GM12878 (cell line): ENCODE data around the gene CCDC51. TPM values are rescaled to one million over a fixed set of nuclear protein-coding genes. Genes with fewer than 3 reads are reported as not detected.
A peak's percentile ranks its signal among the peaks of the same experiment; 100 is the strongest.

ENCODE experiments used
- CEBPB ChIP-seq, 2 experiments: fragments of 150-350 bp in 1 of 2; IDR thresholded peaks; 2 replicates each; pipeline ENCODE4 v1.6.1; 2012 to 2014; ENCODE audit warnings: low read depth in 2 of 2, low read length in 2 of 2, borderline replicate concordance in 1 of 2, inconsistent platforms in 1 of 2
- CEBPZ ChIP-seq: fragments of 150-350 bp; IDR thresholded peaks from 2 replicates; pipeline ENCODE4 v1.6.1; 2016; ENCODE audit warnings: low read depth, low read length
- CREB1 ChIP-seq: IDR thresholded peaks from 2 replicates; pipeline ENCODE4 v1.6.1; 2012; ENCODE audit warnings: low read depth, mild to moderate bottlenecking, inconsistent platforms
- ESRRA ChIP-seq: IDR thresholded peaks from 2 replicates; pipeline ENCODE4 v1.6.1; 2012; ENCODE audit warnings: mild to moderate bottlenecking, low read length, improper control_type of control experiment
- HCFC1 ChIP-seq: fragments of 150-350 bp; IDR thresholded peaks from 2 replicates; pipeline ENCODE4 v1.6.1; 2014; ENCODE audit warnings: low read length
- KLF5 ChIP-seq: fragments of 450-650 bp; IDR thresholded peaks from 2 replicates; pipeline ENCODE4 v1.6.1; 2014; ENCODE audit warnings: mild to moderate bottlenecking; ENCODE audit not compliant: partially characterized antibody
- NFYB ChIP-seq: IDR thresholded peaks from 2 replicates; pipeline ENCODE4 v1.6.1; 2011; ENCODE audit warnings: low read depth, mild to moderate bottlenecking, low read length, improper control_type of control experiment, moderate library complexity; ENCODE audit not compliant: insufficient read depth
- NR2C1 ChIP-seq: fragments of 450-650 bp; IDR thresholded peaks from 2 replicates; pipeline ENCODE4 v1.6.1; 2017; ENCODE audit warnings: antibody characterized with exemption, mild to moderate bottlenecking, moderate library complexity
- PKNOX1 ChIP-seq: fragments of 450-650 bp; IDR thresholded peaks from 2 replicates; pipeline ENCODE4 v1.6.1; 2016; ENCODE audit warnings: mild to moderate bottlenecking
- PRDM15 ChIP-seq: fragments of 450-650 bp; formaldehyde crosslinking; IDR thresholded peaks from 2 replicates; pipeline ENCODE4 v1.4.0; 2020; ENCODE audit warnings: mild to moderate bottlenecking, moderate library complexity
- RUNX3 ChIP-seq: IDR thresholded peaks from 2 replicates; pipeline ENCODE4 v1.6.1; 2012; ENCODE audit warnings: low read length, inconsistent platforms
- SMAD1 ChIP-seq: fragments of 450-650 bp; IDR thresholded peaks from 2 replicates; pipeline ENCODE4 v1.6.1; 2018; ENCODE audit warnings: mild to moderate bottlenecking, low read depth; ENCODE audit not compliant: partially characterized antibody
- ZNF592 ChIP-seq: fragments of 450-650 bp; IDR thresholded peaks from 2 replicates; pipeline ENCODE4 v1.6.1; 2017; ENCODE audit warnings: mild to moderate bottlenecking, moderate library complexity
- ZZZ3 ChIP-seq: IDR thresholded peaks from 2 replicates; pipeline ENCODE4 v1.6.1; 2011; ENCODE audit warnings: low read depth; ENCODE audit not compliant: control insufficient read depth, insufficient read length
- polyA plus RNA-seq, 11 experiments: library from polyadenylated mRNA; depleted of rRNA in 4 of 11; unstranded in 6 of 11; stranded (reverse) in 5 of 11; fragments of >200 nt; fragmentation: Nextera tagmentation in 4 of 11; fragmentation: Illumina TruSeq in 1 of 11; extraction: Ambion mirVana in 4 of 11; extraction: Trizol in 1 of 11; gene quantifications; 1 replicate in 1 of 11; 2 replicates in 10 of 11; pipeline versions ENCODE4 v1.2.1 to v1.2.3, GENCODE V29; 2011 to 2016; ENCODE audit warnings: inconsistent platforms in 2 of 11, missing spikeins in 2 of 11, low read depth in 1 of 11
- total RNA-seq, 4 experiments: library from RNA; depleted of rRNA in 3 of 4; stranded (reverse); fragments of >200 nt in 3 of 4; fragmentation: Illumina TruSeq in 1 of 4; extraction: Trizol in 1 of 4; gene quantifications; 2 replicates each; pipeline versions ENCODE4 v1.2.1 to v1.2.3, GENCODE V29; 2013 to 2021
- TF ChIP-seq, protein P1 (sequence below): fragments of 450-650 bp; IDR thresholded peaks from 2 replicates; pipeline ENCODE4 v1.6.1; 2017; ENCODE audit warnings: borderline replicate concordance

CCDC51 gene
- total and polyA plus RNA-seq, 10 of the 15 experiments (the other 5 are each of a cell fraction or from before 2014, with no cell fraction given): 10.6 to 54.9 (median 28.5) TPM

GRCh38 chr3:48472923-48473616, 33.2 kb upstream of the CCDC51 start (continued):
- TF ChIP-seq, protein P1, sequence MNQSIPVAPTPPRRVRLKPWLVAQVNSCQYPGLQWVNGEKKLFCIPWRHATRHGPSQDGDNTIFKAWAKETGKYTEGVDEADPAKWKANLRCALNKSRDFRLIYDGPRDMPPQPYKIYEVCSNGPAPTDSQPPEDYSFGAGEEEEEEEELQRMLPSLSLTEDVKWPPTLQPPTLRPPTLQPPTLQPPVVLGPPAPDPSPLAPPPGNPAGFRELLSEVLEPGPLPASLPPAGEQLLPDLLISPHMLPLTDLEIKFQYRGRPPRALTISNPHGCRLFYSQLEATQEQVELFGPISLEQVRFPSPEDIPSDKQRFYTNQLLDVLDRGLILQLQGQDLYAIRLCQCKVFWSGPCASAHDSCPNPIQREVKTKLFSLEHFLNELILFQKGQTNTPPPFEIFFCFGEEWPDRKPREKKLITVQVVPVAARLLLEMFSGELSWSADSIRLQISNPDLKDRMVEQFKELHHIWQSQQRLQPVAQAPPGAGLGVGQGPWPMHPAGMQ: no peak
- TF ChIP-seq PRDM15 (CRISPR knock-in tag) (0 out of 2 replicates have a peak, but pooled peaks have one; percentile 7), KLF5 (peak; percentile 63), ZNF592 (peak; percentile 82; the same call in 1 of the 2 replicates), ESRRA (peak; percentile 71; the same call in 1 of the 2 replicates), PKNOX1 (peak; percentile 45), CEBPZ (no peak), ZZZ3 (no peak), NFYB (no peak), SMAD1 (peak; percentile 9), NR2C1 (no peak), HCFC1 (peak; percentile 43), CREB1 (peak; percentile 97), CEBPB (IDR thresholded peaks at IDR 0.05; ENCODE audit: borderline replicate concordance in 1 of 2, low read depth in 2 of 2, low read length in 2 of 2) (no peak), RUNX3 (peak; percentile 74; the same call in 1 of the 2 replicates)
